Prostate gland (tissue), 2 donors: ENCODE measurements around the gene NUMB.
"Not testable (repeated sequence)": the region's sequence is repeated elsewhere in the genome, so short reads cannot be mapped to it uniquely, and the experiment has no call there.

ENCODE experiments used
- CTCF ChIP-seq, 4 experiments: fragments of 200-600 bp in 2 of 4; fragments of 450-650 bp in 2 of 4; sonication (generic) in 2 of 4; IDR thresholded peaks; 1 replicate in 3 of 4; 2 replicates in 1 of 4; pipeline ENCODE4 v1.5.1; 2016 to 2019; ENCODE audit warnings: antibody characterized with exemption in 4 of 4, mild to moderate bottlenecking in 2 of 4, moderate library complexity in 2 of 4
- POLR2A ChIP-seq: fragments of 450-650 bp; IDR thresholded peaks from one replicate; pipeline ENCODE4 v1.6.1; 2016; ENCODE audit warnings: antibody characterized with exemption, mild to moderate bottlenecking
- POLR2AphosphoS5 ChIP-seq: sonication (generic); formaldehyde crosslinking; IDR thresholded peaks from one replicate; pipeline ENCODE4 v1.6.1; 2017; ENCODE audit warnings: antibody characterized with exemption

GRCh38 chr14:73385021-73385420 lies 73.3 kb downstream of the NUMB start:
- not testable (repeated sequence) for TF ChIP-seq CTCF (IDR thresholded peaks at IDR 0.05); POLR2AphosphoS5; POLR2A
